ENCODE results near the gene DUOXA1.

The DUOXA1 gene

GRCh38 chr15:45146405-45146804 lies 16.7 kb upstream of the DUOXA1 start:
- H3K4me3 ChIP-seq (ENCODE audit: low read depth, low read length): no peak overlapping the region
- no peak for TF ChIP-seq CTCF (IDR thresholded peaks at IDR 0.05; ENCODE audit: insufficient read depth, low read depth, low read length, missing control alignments)
- no peak for DNase-seq (ENCODE audit: low read depth)

- no peak overlapping the region for H3K4me3 ChIP-seq (ENCODE audit: low read depth, low read length)
- no peak for DNase-seq (ENCODE audit: low read depth)
These were observed 15.1 kb upstream of the DUOXA1 start for GRCh38 chr15:45144775-45145174.

GRCh38 chr15:45143946-45144345 lies 14.3 kb upstream of the DUOXA1 start:
- TF ChIP-seq CTCF (IDR thresholded peaks at IDR 0.05; ENCODE audit: insufficient read depth, low read depth, low read length, missing control alignments): no peak
- no peak for DNase-seq (ENCODE audit: low read depth)
- no peak overlapping the region for H3K4me3 ChIP-seq (ENCODE audit: low read depth, low read length)

More at GRCh38 chr15:45144775-45145174, 15.1 kb upstream of the DUOXA1 start:
- no peak for TF ChIP-seq CTCF (IDR thresholded peaks at IDR 0.05; ENCODE audit: insufficient read depth, low read depth, low read length, missing control alignments)

GRCh38 chr15:45143056-45143455 lies 13.4 kb upstream of the DUOXA1 start:
- no peak for TF ChIP-seq CTCF (IDR thresholded peaks at IDR 0.05; ENCODE audit: insufficient read depth, low read depth, low read length, missing control alignments)
- H3K4me3 ChIP-seq (ENCODE audit: low read depth, low read length): no peak overlapping the region
- DNase-seq (ENCODE audit: low read depth): no peak

- no peak overlapping the region for H3K4me3 ChIP-seq (ENCODE audit: low read depth, low read length)
- no peak for TF ChIP-seq CTCF (IDR thresholded peaks at IDR 0.05; ENCODE audit: insufficient read depth, low read depth, low read length, missing control alignments)
- no peak for DNase-seq (ENCODE audit: low read depth)
These were observed 11.7 kb upstream of the DUOXA1 start for GRCh38 chr15:45141386-45141785.

GRCh38 chr15:45140557-45141250 lies 11.0 kb upstream of the DUOXA1 start:
- H3K4me3 ChIP-seq (ENCODE audit: low read depth, low read length): no peak overlapping the region
- DNase-seq (ENCODE audit: low read depth): no peak
- no peak for TF ChIP-seq CTCF (IDR thresholded peaks at IDR 0.05; ENCODE audit: insufficient read depth, low read depth, low read length, missing control alignments)

- no peak for DNase-seq (ENCODE audit: low read depth)
- TF ChIP-seq CTCF (IDR thresholded peaks at IDR 0.05; ENCODE audit: insufficient read depth, low read depth, low read length, missing control alignments): no peak
- no peak overlapping the region for H3K4me3 ChIP-seq (ENCODE audit: low read depth, low read length)
These were observed 10.1 kb upstream of the DUOXA1 start for GRCh38 chr15:45139770-45140169.
